Kidney (tissue), 14 donors: ENCODE results near the gene PPP6R3. TPM values are rescaled to one million over a fixed set of nuclear protein-coding genes. Genes with fewer than 3 reads are reported as not detected.

ENCODE experiments used
- DNase-seq, 5 donors: peaks; one replicate each; pipeline ENCODE4 v3.0.0-alpha.2; 2013 to 2020
- FAIRE-seq: peaks from 2 replicates; lab custom pipeline; 2012; peaks lifted over from hg19 to GRCh38; lab: Jason Lieb, UNC
- H3K27ac ChIP-seq, 2 donors: one replicate each; pipeline ENCODE4 v1.7.0; 2013; ENCODE audit warnings: low read depth in 2 of 2, low read length in 2 of 2, inconsistent platforms in 1 of 2
- H3K27me3 ChIP-seq: one replicate; pipeline ENCODE4 v1.7.1; 2013; ENCODE audit warnings: low read length, inconsistent platforms; ENCODE audit not compliant: control insufficient read depth, insufficient read depth
- H3K36me3 ChIP-seq, 3 donors: one replicate each; pipeline versions ENCODE4 v1.7.0 to v1.7.1; 2013; ENCODE audit warnings: low read length in 3 of 3, control low read depth in 1 of 3, inconsistent platforms in 1 of 3; ENCODE audit not compliant: insufficient read depth in 3 of 3, control insufficient read depth in 2 of 3
- H3K4me1 ChIP-seq, 3 donors: one replicate each; pipeline versions ENCODE4 v1.7.0 to v1.7.1; 2013; ENCODE audit warnings: low read length in 3 of 3, inconsistent platforms in 1 of 3, low read depth in 1 of 3; ENCODE audit not compliant: control insufficient read depth in 2 of 3, insufficient read depth in 2 of 3
- H3K4me3 ChIP-seq, 3 donors: one replicate each; pipeline versions ENCODE4 v1.7.0 to v1.8.1; 2013; ENCODE audit warnings: low read length in 3 of 3, control low read depth in 1 of 3, inconsistent platforms in 1 of 3
- H3K9ac ChIP-seq, 3 donors: one replicate each; pipeline versions ENCODE4 v1.7.0 to v1.7.1; 2013; ENCODE audit warnings: low read length in 3 of 3, control low read depth in 1 of 3, inconsistent platforms in 1 of 3
- H3K9me3 ChIP-seq, 3 donors: one replicate each; pipeline versions ENCODE4 v1.7.0 to v1.7.1; 2013; ENCODE audit warnings: low read length in 3 of 3, control low read depth in 1 of 3, inconsistent platforms in 1 of 3; ENCODE audit not compliant: control insufficient read depth in 2 of 3, insufficient read depth in 1 of 3
- CTCF ChIP-seq: IDR thresholded peaks from 3 replicates; pipeline ENCODE4 v1.5.1; 2012; ENCODE audit warnings: mild to moderate bottlenecking, moderate library complexity, borderline replicate concordance; ENCODE audit not compliant: insufficient read depth; ENCODE audit errors: extremely low read depth
- intact Hi-C: fragments of 100-400 bp; cut with DNase I; formaldehyde crosslinking; loops from one replicate; pipeline ENCODE4 v1.11.1; 2022
- polyA plus RNA-seq: library from polyadenylated mRNA; stranded (reverse); fragments of 350-450 nt; fragmentation: Illumina TruSeq; extraction: RNeasy Lipid Tissue Mini Kit (QIAGEN cat#74804); gene quantifications from one replicate; pipeline ENCODE4 v1.2.3, GENCODE V29; 2014; ENCODE audit warnings: low read depth, low replicate concordance; ENCODE audit not compliant: insufficient read depth
- total RNA-seq: library from RNA; stranded (reverse); fragmentation: NEBNext Ultra II Directional; extraction: Animal tissue kit (Norgen Biotek cat#: 25700); gene quantifications from one replicate; pipeline ENCODE4 v1.2.1, GENCODE V29; 2021
- donor health status: control.
- donor health status: control.
- donor health status: control.
- donor health status: control.
- donor health status: control.
- donor health status: DM: yes; HTN: yes; CAD: no.
- donor health status: Normal renal cell carcinoma (clear cell type).

PPP6R3 gene
- total and polyA plus RNA-seq, 2 donors from 2014 or later = 30.3 to 108 TPM

GRCh38 chr11:68505596-68505995, 45.0 kb downstream of the PPP6R3 start:
- FAIRE-seq = no peak
- Histone ChIP-seq H3K9ac (no peak overlapping the region), H3K4me3 (no peak overlapping the region), H3K4me1 (peaks cover 0 to 24% (median 17%) of the 10 kb centered on the region in 3 donors), H3K27ac (no peak overlapping the region), H3K27me3 (no peaks in the 10 kb centered on the region), H3K36me3 (no peaks in the 10 kb centered on the region), H3K9me3 (no peaks in the 10 kb centered on the region)
- TF ChIP-seq CTCF = no peak
- no peak for DNase-seq
- intact Hi-C loops = no loop called here

- no peaks in the 10 kb centered on the region for H3K36me3 ChIP-seq
- intact Hi-C loops = no loop called here
- H3K4me1 ChIP-seq = peaks cover 0 to 23% (median 12%) of the 10 kb centered on the region in 3 donors
- no peaks in the 10 kb centered on the region for H3K27me3 ChIP-seq
- H3K9ac ChIP-seq = no peak overlapping the region
- FAIRE-seq (no peak), DNase-seq (no peak)
- no peak overlapping the region for H3K27ac ChIP-seq
- no peak for TF ChIP-seq CTCF
- no peaks in the 10 kb centered on the region for H3K9me3 ChIP-seq
- H3K4me3 ChIP-seq = no peak overlapping the region
These were observed 46.4 kb downstream of the PPP6R3 start for GRCh38 chr11:68506908-68507307.

- H3K4me1 ChIP-seq = peaks cover 0 to 19% (median 11%) of the 10 kb centered on the region in 3 donors
- no peak for FAIRE-seq
These were observed 47.9 kb downstream of the PPP6R3 start for GRCh38 chr11:68508425-68508824.

More at GRCh38 chr11:68508425-68508824, 47.9 kb downstream of the PPP6R3 start:
- DNase-seq = no peak
- Histone ChIP-seq H3K4me3 (no peak overlapping the region), H3K9me3 (no peaks in the 10 kb centered on the region), H3K9ac (no peak overlapping the region), H3K36me3 (peaks cover 0 to under 1% (median 0%) of the 10 kb centered on the region in 3 donors), H3K27ac (no peak overlapping the region), H3K27me3 (no peaks in the 10 kb centered on the region)
- TF ChIP-seq CTCF = no peak
- intact Hi-C loops = no loop called here
